HEK293 (cell line): ENCODE data around the gene PLPPR2.

Source experiments
- BCL11B ChIP-seq: fragments of 450-650 bp; formaldehyde crosslinking; IDR thresholded peaks from 2 replicates; pipeline ENCODE4 v1.5.1; 2016; ENCODE audit warnings: low read depth, missing biosample characterization, missing genetic modification characterization
- GFI1B ChIP-seq: fragments of 450-650 bp; formaldehyde crosslinking; IDR thresholded peaks from 2 replicates; pipeline ENCODE4 v1.5.1; 2016; ENCODE audit warnings: missing biosample characterization, missing genetic modification characterization
- KLF16 ChIP-seq: fragments of 450-650 bp; formaldehyde crosslinking; IDR thresholded peaks from 2 replicates; pipeline ENCODE4 v1.5.1; 2017; ENCODE audit warnings: missing biosample characterization, missing genetic modification characterization
- MYNN ChIP-seq: fragments of 450-650 bp; formaldehyde crosslinking; IDR thresholded peaks from 2 replicates; pipeline ENCODE4 v1.5.1; 2016; ENCODE audit warnings: missing biosample characterization, missing genetic modification characterization, borderline replicate concordance
- OVOL3 ChIP-seq: fragments of 450-650 bp; formaldehyde crosslinking; IDR thresholded peaks from 2 replicates; pipeline ENCODE4 v1.5.1; 2016; ENCODE audit warnings: missing biosample characterization, missing genetic modification characterization
- PRDM1 ChIP-seq: fragments of 450-650 bp; formaldehyde crosslinking; IDR thresholded peaks from 2 replicates; pipeline ENCODE4; 2016; ENCODE audit warnings: missing biosample characterization, missing genetic modification characterization
- PRDM6 ChIP-seq: fragments of 450-650 bp; formaldehyde crosslinking; IDR thresholded peaks from 2 replicates; pipeline ENCODE4 v1.5.1; 2017; ENCODE audit warnings: missing biosample characterization, missing genetic modification characterization
- SCRT1 ChIP-seq: fragments of 450-650 bp; formaldehyde crosslinking; IDR thresholded peaks from 2 replicates; pipeline ENCODE4 v1.5.1; 2016; ENCODE audit warnings: missing biosample characterization, missing genetic modification characterization, borderline replicate concordance
- SETDB1 ChIP-seq: IDR thresholded peaks from one replicate; pipeline ENCODE4 v1.6.1; 2017; ENCODE audit warnings: mild to moderate bottlenecking, low read length, moderate library complexity, mixed read lengths; ENCODE audit not compliant: insufficient read length
- SP3 ChIP-seq: fragments of 450-650 bp; formaldehyde crosslinking; IDR thresholded peaks from 2 replicates; pipeline ENCODE4 v1.5.1; 2016; ENCODE audit warnings: missing biosample characterization, missing genetic modification characterization
- TCF7L2 ChIP-seq: IDR thresholded peaks from 2 replicates; pipeline ENCODE4 v1.6.1; 2011; ENCODE audit warnings: low read depth, mild to moderate bottlenecking, inconsistent platforms, low read length, moderate library complexity, borderline replicate concordance
- YY1 ChIP-seq: fragments of 450-650 bp; formaldehyde crosslinking; IDR thresholded peaks from 2 replicates; pipeline ENCODE4 v1.5.1; 2018; ENCODE audit warnings: missing biosample characterization, missing genetic modification characterization
- ZBTB26 ChIP-seq: fragments of 450-650 bp; formaldehyde crosslinking; optimal IDR thresholded peaks from 2 replicates; pipeline ENCODE3; 2016; ENCODE audit warnings: missing biosample characterization, mild to moderate bottlenecking, missing genetic modification characterization
- ZBTB7A ChIP-seq: fragments of 450-650 bp; formaldehyde crosslinking; IDR thresholded peaks from 2 replicates; pipeline ENCODE4 v1.5.1; 2016; ENCODE audit warnings: low read depth, missing biosample characterization, missing genetic modification characterization
- ZNF146 ChIP-seq: fragments of 450-650 bp; formaldehyde crosslinking; IDR thresholded peaks from 2 replicates; pipeline ENCODE4 v1.5.1; 2016; ENCODE audit warnings: missing biosample characterization, missing genetic modification characterization
- ZNF366 ChIP-seq: fragments of 450-650 bp; formaldehyde crosslinking; conservative IDR thresholded peaks from 2 replicates; pipeline ENCODE4 v1.5.1; 2016; ENCODE audit warnings: missing biosample characterization, missing genetic modification characterization
- ZNF37A ChIP-seq: fragments of 450-650 bp; IDR thresholded peaks from 2 replicates; pipeline ENCODE4 v1.5.1; 2018; ENCODE audit warnings: missing biosample characterization, missing genetic modification characterization
- ZNF530 ChIP-seq: fragments of 450-650 bp; formaldehyde crosslinking; IDR thresholded peaks from 2 replicates; pipeline ENCODE4 v1.5.1; 2016; ENCODE audit warnings: low read depth, missing biosample characterization, missing genetic modification characterization
- ZNF544 ChIP-seq: fragments of 450-650 bp; formaldehyde crosslinking; IDR thresholded peaks from 2 replicates; pipeline ENCODE4 v1.5.0; 2017; ENCODE audit warnings: missing biosample characterization, missing genetic modification characterization
- ZNF626 ChIP-seq: fragments of 450-650 bp; sonication (Bioruptor Pico); formaldehyde crosslinking; IDR thresholded peaks from 2 replicates; pipeline ENCODE4 v1.5.1; 2018; ENCODE audit warnings: missing biosample characterization, missing genetic modification characterization, inconsistent platforms
- ZNF747 ChIP-seq: fragments of 450-650 bp; formaldehyde crosslinking; IDR thresholded peaks from 2 replicates; pipeline ENCODE4 v1.5.1; 2016; ENCODE audit warnings: missing biosample characterization, missing genetic modification characterization
- ZNF76 ChIP-seq: fragments of 450-650 bp; formaldehyde crosslinking; IDR thresholded peaks from 2 replicates; pipeline ENCODE4; 2016; ENCODE audit warnings: low read depth, missing biosample characterization, missing genetic modification characterization, borderline replicate concordance
- ZNF768 ChIP-seq: fragments of 450-650 bp; formaldehyde crosslinking; IDR thresholded peaks from 2 replicates; pipeline ENCODE4 v1.5.1; 2018; ENCODE audit warnings: missing biosample characterization, mild to moderate bottlenecking, missing genetic modification characterization
- ZNF785 ChIP-seq: fragments of 450-650 bp; formaldehyde crosslinking; IDR thresholded peaks from 2 replicates; pipeline ENCODE4 v1.5.1; 2016; ENCODE audit warnings: missing biosample characterization, missing genetic modification characterization
- ZNF837 ChIP-seq: fragments of 450-650 bp; formaldehyde crosslinking; IDR thresholded peaks from 2 replicates; pipeline ENCODE4 v1.5.1; 2016; ENCODE audit warnings: missing biosample characterization, missing genetic modification characterization
- ZSCAN18 ChIP-seq: fragments of 450-650 bp; formaldehyde crosslinking; IDR thresholded peaks from 2 replicates; pipeline ENCODE4 v1.5.1; 2016; ENCODE audit warnings: missing biosample characterization, missing genetic modification characterization
- ZSCAN23 ChIP-seq: fragments of 450-650 bp; formaldehyde crosslinking; IDR thresholded peaks from 2 replicates; pipeline ENCODE4 v1.5.1; 2016; ENCODE audit warnings: missing biosample characterization, missing genetic modification characterization
- TF ChIP-seq, protein P1 (sequence below): fragments of 450-650 bp; formaldehyde crosslinking; IDR thresholded peaks from 2 replicates; pipeline ENCODE4 v1.5.1; 2016; ENCODE audit warnings: missing biosample characterization, missing genetic modification characterization
- TF ChIP-seq, protein P2 (sequence below): fragments of 450-650 bp; formaldehyde crosslinking; IDR thresholded peaks from 2 replicates; pipeline ENCODE4 v1.5.1; 2016; ENCODE audit warnings: missing biosample characterization, missing genetic modification characterization
- TF ChIP-seq, protein P3 (sequence below): fragments of 450-650 bp; formaldehyde crosslinking; IDR thresholded peaks from 2 replicates; pipeline ENCODE4 v1.5.1; 2016; ENCODE audit warnings: missing biosample characterization, missing genetic modification characterization

The PLPPR2 gene

DNA sequence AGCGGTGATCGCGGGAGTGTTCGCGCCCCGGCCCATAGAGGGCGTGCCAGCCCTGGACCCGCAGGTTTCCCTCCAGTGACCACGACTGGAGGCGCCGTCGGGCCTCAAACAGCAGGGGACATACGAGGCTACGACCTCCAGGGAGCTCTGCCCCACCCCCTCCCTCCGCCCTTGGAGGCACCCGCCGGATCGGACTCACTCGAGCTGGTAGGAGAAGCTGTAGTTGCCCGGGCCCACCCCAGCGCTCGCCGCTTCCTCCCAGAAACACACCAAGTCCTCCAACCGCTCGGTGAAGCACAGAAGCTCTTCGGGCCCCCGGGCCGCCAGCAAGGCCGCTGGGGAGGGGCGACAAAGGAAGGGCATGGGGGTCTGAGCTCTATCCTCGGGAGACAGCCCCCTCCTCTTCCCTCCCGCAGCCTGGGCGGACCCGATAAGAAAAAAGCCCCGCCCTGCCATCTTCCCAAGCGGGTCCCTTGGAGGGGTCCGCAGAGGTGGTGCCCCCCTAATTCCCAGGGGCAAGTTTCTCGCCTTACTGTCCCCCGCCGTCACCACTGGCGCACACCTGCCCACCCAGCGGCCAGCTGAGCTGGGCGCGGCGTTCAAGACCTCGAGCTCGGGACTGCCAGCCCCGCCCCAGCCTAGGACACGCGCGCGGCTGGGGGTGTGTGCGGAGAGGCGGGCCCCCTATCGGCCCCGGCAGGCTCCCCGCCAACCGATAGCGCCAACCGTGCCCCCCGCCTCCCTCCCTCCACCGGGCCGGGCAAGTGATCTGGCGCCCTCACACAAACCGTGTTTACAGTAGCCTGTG, 27.9 kb downstream of the PLPPR2 start (continued):
- peak; percentile 31; the same call in 1 of the 2 replicates for TF ChIP-seq ZNF366
- TF ChIP-seq SCRT1, result no peak
- no peak for TF ChIP-seq PRDM6
- no peak for TF ChIP-seq ZNF37A (tag by site-specific recombination)
- TF ChIP-seq ZNF626 (tag by site-specific recombination), result no peak
- peak; percentile 23; the same call in 1 of the 2 replicates for TF ChIP-seq BCL11B (tag by site-specific recombination)
- TF ChIP-seq ZNF146 (tag by site-specific recombination), result no peak
- TF ChIP-seq ZBTB7A, result peak; percentile 81
- no peak for TF ChIP-seq GFI1B (tag by site-specific recombination)
- TF ChIP-seq, protein P1, sequence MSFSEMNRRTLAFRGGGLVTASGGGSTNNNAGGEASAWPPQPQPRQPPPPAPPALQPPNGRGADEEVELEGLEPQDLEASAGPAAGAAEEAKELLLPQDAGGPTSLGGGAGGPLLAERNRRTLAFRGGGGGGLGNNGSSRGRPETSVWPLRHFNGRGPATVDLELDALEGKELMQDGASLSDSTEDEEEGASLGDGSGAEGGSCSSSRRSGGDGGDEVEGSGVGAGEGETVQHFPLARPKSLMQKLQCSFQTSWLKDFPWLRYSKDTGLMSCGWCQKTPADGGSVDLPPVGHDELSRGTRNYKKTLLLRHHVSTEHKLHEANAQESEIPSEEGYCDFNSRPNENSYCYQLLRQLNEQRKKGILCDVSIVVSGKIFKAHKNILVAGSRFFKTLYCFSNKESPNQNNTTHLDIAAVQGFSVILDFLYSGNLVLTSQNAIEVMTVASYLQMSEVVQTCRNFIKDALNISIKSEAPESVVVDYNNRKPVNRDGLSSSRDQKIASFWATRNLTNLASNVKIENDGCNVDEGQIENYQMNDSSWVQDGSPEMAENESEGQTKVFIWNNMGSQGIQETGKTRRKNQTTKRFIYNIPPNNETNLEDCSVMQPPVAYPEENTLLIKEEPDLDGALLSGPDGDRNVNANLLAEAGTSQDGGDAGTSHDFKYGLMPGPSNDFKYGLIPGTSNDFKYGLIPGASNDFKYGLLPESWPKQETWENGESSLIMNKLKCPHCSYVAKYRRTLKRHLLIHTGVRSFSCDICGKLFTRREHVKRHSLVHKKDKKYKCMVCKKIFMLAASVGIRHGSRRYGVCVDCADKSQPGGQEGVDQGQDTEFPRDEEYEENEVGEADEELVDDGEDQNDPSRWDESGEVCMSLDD (tag by site-specific recombination), result peak; percentile 69
- peak; percentile 83 for TF ChIP-seq SP3 (tag by site-specific recombination)
- TF ChIP-seq ZSCAN23 (tag by site-specific recombination), result no peak
- TF ChIP-seq KLF16 (tag by site-specific recombination), result peak; percentile 14; the same call in 1 of the 2 replicates
- TF ChIP-seq, protein P2, sequence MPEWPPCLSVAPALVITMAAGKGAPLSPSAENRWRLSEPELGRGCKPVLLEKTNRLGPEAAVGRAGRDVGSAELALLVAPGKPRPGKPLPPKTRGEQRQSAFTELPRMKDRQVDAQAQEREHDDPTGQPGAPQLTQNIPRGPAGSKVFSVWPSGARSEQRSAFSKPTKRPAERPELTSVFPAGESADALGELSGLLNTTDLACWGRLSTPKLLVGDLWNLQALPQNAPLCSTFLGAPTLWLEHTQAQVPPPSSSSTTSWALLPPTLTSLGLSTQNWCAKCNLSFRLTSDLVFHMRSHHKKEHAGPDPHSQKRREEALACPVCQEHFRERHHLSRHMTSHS (tag by site-specific recombination), result no peak
- no peak for TF ChIP-seq TCF7L2
- TF ChIP-seq OVOL3, result no peak
- TF ChIP-seq ZSCAN18, result no peak
- no peak for TF ChIP-seq ZNF747 (tag by site-specific recombination)
- no peak for TF ChIP-seq ZNF837 (tag by site-specific recombination)
- TF ChIP-seq PRDM1 (tag by site-specific recombination), result no peak
- no peak for TF ChIP-seq ZNF530
- no peak for TF ChIP-seq ZNF76 (tag by site-specific recombination)
- peak; percentile 82 for TF ChIP-seq ZBTB26 (tag by site-specific recombination)
- no peak for TF ChIP-seq MYNN (tag by site-specific recombination)
- TF ChIP-seq, protein P3, sequence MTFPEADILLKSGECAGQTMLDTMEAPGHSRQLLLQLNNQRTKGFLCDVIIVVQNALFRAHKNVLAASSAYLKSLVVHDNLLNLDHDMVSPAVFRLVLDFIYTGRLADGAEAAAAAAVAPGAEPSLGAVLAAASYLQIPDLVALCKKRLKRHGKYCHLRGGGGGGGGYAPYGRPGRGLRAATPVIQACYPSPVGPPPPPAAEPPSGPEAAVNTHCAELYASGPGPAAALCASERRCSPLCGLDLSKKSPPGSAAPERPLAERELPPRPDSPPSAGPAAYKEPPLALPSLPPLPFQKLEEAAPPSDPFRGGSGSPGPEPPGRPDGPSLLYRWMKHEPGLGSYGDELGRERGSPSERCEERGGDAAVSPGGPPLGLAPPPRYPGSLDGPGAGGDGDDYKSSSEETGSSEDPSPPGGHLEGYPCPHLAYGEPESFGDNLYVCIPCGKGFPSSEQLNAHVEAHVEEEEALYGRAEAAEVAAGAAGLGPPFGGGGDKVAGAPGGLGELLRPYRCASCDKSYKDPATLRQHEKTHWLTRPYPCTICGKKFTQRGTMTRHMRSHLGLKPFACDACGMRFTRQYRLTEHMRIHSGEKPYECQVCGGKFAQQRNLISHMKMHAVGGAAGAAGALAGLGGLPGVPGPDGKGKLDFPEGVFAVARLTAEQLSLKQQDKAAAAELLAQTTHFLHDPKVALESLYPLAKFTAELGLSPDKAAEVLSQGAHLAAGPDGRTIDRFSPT (tag by site-specific recombination), result peak; percentile 60
- TF ChIP-seq SETDB1, result no peak
- TF ChIP-seq YY1 (tag by site-specific recombination), result no peak
- no peak for TF ChIP-seq ZNF768
- TF ChIP-seq ZNF785, result no peak
- TF ChIP-seq ZNF544, result no peak
